NOMO-1 treated with DMSO at 0.1 percent for 48 hours (cell line): ENCODE data around the gene GPR155.
"Not testable (repeated sequence)": the region's sequence is repeated elsewhere in the genome, so short reads cannot be mapped to it uniquely, and the experiment has no call there.

Source experiments
- DNase-seq: peaks from one replicate; lab custom pipeline; 2025; ENCODE audit not compliant: unreplicated experiment; lab: John Stamatoyannopoulos, UW

Gene GPR155

GRCh38 chr2:174439323-174439722, 47.5 kb downstream of the GPR155 start:
- DNase-seq: no peak

- DNase-seq: no peak
These were observed 48.5 kb downstream of the GPR155 start for GRCh38 chr2:174438146-174438886.

GRCh38 chr2:174436351-174436750, 50.5 kb downstream of the GPR155 start:
- no peak for DNase-seq

- no peak for DNase-seq
These were observed 54.9 kb downstream of the GPR155 start for GRCh38 chr2:174431902-174432301.

GRCh38 chr2:174430066-174430465, 56.8 kb downstream of the GPR155 start:
- DNase-seq: no peak

- no peak for DNase-seq
These were observed 58.6 kb downstream of the GPR155 start for GRCh38 chr2:174428214-174428613.

- no peak for DNase-seq
These were observed 74.6 kb downstream of the GPR155 start for GRCh38 chr2:174412256-174412655.

- DNase-seq: not testable (repeated sequence)
These were observed 76.8 kb downstream of the GPR155 start for GRCh38 chr2:174410039-174410438.

- DNase-seq: no peak
These were observed 83.2 kb downstream of the GPR155 start for GRCh38 chr2:174403628-174404027.

- no peak for DNase-seq
These were observed 86.0 kb downstream of the GPR155 start for GRCh38 chr2:174400853-174401252.

GRCh38 chr2:174399171-174399570, 87.7 kb downstream of the GPR155 start:
- no peak for DNase-seq

- no peak for DNase-seq
These were observed 89.1 kb downstream of the GPR155 start for GRCh38 chr2:174397773-174398172.

GRCh38 chr2:174395969-174396630, 90.7 kb downstream of the GPR155 start:
- DNase-seq: peak; percentile 42

- peak; percentile 75 for DNase-seq
These were observed 91.4 kb downstream of the GPR155 start, which contains the start of gene SCRN3 for GRCh38 chr2:174395284-174395968. SCRN3 (plus strand) TSS chr2:174395730; CDS start chr2:174398284, 2,554 bp downstream.

GRCh38 chr2:174392706-174393105, 94.1 kb downstream of the GPR155 start:
- DNase-seq: no peak

- not testable (repeated sequence) for DNase-seq
These were observed 96.5 kb downstream of the GPR155 start for GRCh38 chr2:174390303-174390702.

GRCh38 chr2:174389542-174389941, 97.3 kb downstream of the GPR155 start:
- DNase-seq: no peak

GRCh38 chr2:174388706-174389105, 98.1 kb downstream of the GPR155 start:
- peak; percentile 1 for DNase-seq

- DNase-seq: no peak
These were observed 101.6 kb downstream of the GPR155 start for GRCh38 chr2:174385201-174385600.

GRCh38 chr2:174383796-174384195, 103.0 kb downstream of the GPR155 start:
- peak; percentile 54 for DNase-seq
